Fibroblast of gingiva (primary cell): ENCODE results near the gene UXS1.
A peak's percentile ranks its signal among the peaks of the same experiment; 100 is the strongest.

Experiments
- DNase-seq: peaks from one replicate; pipeline ENCODE4 v3.0.0-alpha.2; 2011; ENCODE audit warnings: low read depth

The UXS1 gene

DNA sequence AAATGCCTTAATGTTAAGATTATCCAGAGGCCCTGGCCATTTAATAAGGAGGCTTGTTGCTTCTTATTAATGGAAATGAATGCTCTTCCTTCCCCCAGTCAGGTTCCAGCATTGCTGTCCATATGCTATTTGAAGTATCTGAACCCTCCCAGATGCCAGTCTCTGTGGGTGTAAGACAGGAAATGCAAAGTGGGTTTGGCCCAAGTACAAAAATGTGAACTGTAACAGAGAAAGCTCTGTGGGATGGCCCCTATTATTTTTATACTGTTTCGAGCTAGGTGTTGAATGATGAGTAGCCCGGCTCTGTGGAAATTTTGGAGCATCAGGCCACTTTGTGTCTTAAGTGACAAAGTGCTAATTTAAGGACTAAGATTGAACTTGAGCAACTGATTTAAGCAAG lies 141.0 kb downstream of the UXS1 start:
- DNase-seq: peak; percentile 22

- DNase-seq: no peak
Observed at GRCh38 chr2:106044859-106045258, 149.2 kb downstream of the UXS1 start.

DNA sequence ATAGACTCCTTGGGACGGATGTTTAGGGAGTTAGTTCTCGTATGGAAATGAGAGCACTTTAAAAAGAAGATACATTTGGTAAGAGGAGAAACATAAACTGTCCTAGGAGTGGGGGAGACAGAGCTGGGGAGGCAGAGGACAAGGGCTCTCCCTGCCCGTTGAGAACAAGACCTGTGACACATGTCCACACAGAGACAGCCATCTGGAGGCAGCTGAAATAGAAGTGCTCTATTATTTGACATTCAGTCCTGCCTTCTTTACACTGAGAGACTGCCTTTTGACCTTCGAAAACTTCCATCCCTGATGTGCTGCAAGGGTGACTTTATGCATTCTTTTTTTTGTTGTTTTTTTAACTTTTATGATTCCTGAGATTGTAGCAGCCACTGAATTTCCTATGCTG lies 150.1 kb downstream of the UXS1 start:
- DNase-seq: no peak
